Suprapubic skin (tissue), 4 donors: ENCODE data around the gene TMEM151A. TPM values are rescaled to one million over a fixed set of nuclear protein-coding genes. Genes with fewer than 3 reads are reported as not detected.

Experiments
- DNase-seq, 2 donors: peaks; one replicate each; pipeline ENCODE4 v3.0.0-alpha.2; 2019; ENCODE audit warnings: low spot score in 2 of 2
- H3K27ac ChIP-seq: fragments of 200-600 bp; sonication (generic); one replicate; pipeline ENCODE4 v1.5.1; 2019
- H3K27me3 ChIP-seq: fragments of 200-600 bp; sonication (generic); one replicate; pipeline ENCODE4 v1.5.1; 2019
- H3K36me3 ChIP-seq: fragments of 200-600 bp; sonication (generic); one replicate; pipeline ENCODE4 v1.5.1; 2019
- H3K4me1 ChIP-seq: fragments of 200-600 bp; sonication (generic); one replicate; pipeline ENCODE4 v1.5.1; 2019
- H3K4me3 ChIP-seq: fragments of 200-600 bp; sonication (generic); one replicate; pipeline ENCODE4 v1.5.1; 2019; ENCODE audit warnings: mild to moderate bottlenecking
- H3K9me3 ChIP-seq: fragments of 200-600 bp; sonication (generic); one replicate; pipeline ENCODE4 v1.5.1; 2019
- CTCF ChIP-seq, 2 donors: fragments of 200-600 bp in 1 of 2; fragments of 450-650 bp in 1 of 2; sonication (generic) in 1 of 2; IDR thresholded peaks; one replicate each; pipeline ENCODE4 v1.5.1; 2016 to 2019; ENCODE audit warnings: antibody characterized with exemption in 2 of 2, mild to moderate bottlenecking in 1 of 2, moderate library complexity in 1 of 2
- EP300 ChIP-seq: sonication (generic); formaldehyde crosslinking; IDR thresholded peaks from one replicate; pipeline ENCODE4 v1.6.1; 2017; ENCODE audit warnings: antibody characterized with exemption
- POLR2A ChIP-seq, 2 donors: fragments of 450-650 bp; IDR thresholded peaks; one replicate each; pipeline ENCODE4 v1.6.1; 2017; ENCODE audit warnings: antibody characterized with exemption in 2 of 2, mild to moderate bottlenecking in 2 of 2, moderate library complexity in 2 of 2
- POLR2AphosphoS5 ChIP-seq, 3 donors: sonication (generic); formaldehyde crosslinking; IDR thresholded peaks; one replicate each; pipeline ENCODE4 v1.6.1; 2017; ENCODE audit warnings: antibody characterized with exemption in 3 of 3
- WGBS: methylation state at CpG from one replicate; pipeline ENCODE4 v1.1.5; 2018; 5-methylcytosine and 5-hydroxymethylcytosine counted together
- total RNA-seq, 4 donors: library from RNA; depleted of rRNA; stranded (reverse); fragments of >200 nt; gene quantifications; one replicate each; pipeline ENCODE4 v1.1.0, GENCODE V29; 2016

The TMEM151A gene
- total RNA-seq, 4 donors from 2014 or later: not detected

GRCh38 chr11:66259956-66260355 lies 31.7 kb upstream of the TMEM151A start:
- no peak for DNase-seq
- Histone ChIP-seq H3K4me3 (no peak overlapping the region), H3K36me3 (peaks cover 39% of the 10 kb centered on the region), H3K27me3 (no peaks in the 10 kb centered on the region), H3K9me3 (no peaks in the 10 kb centered on the region), H3K4me1 (peaks cover 21% of the 10 kb centered on the region), H3K27ac (no peak overlapping the region)
- TF ChIP-seq CTCF (IDR thresholded peaks at IDR 0.05) (no peak), POLR2AphosphoS5 (IDR thresholded peaks at IDR 0.05) (no peak), POLR2A (IDR thresholded peaks at IDR 0.05) (no peak), EP300 (no peak)
- WGBS: 89% methylated on average over 4 of the region's 4 CpGs

- Histone ChIP-seq H3K27me3 (no peaks in the 10 kb centered on the region), H3K36me3 (peaks cover 45% of the 10 kb centered on the region), H3K27ac (no peak overlapping the region), H3K4me3 (no peak overlapping the region), H3K9me3 (no peaks in the 10 kb centered on the region), H3K4me1 (peaks cover 27% of the 10 kb centered on the region)
- no peak for DNase-seq
- TF ChIP-seq POLR2A (IDR thresholded peaks at IDR 0.05) (no peak), CTCF (IDR thresholded peaks at IDR 0.05) (no peak), POLR2AphosphoS5 (IDR thresholded peaks at IDR 0.05) (no peak), EP300 (no peak)
- whole genome bisulfite sequencing: 91% methylated on average over 13 of the region's 16 CpGs
Measured at GRCh38 chr11:66261578-66261977, 30.1 kb upstream of the TMEM151A start.

GRCh38 chr11:66262191-66262590 lies 29.5 kb upstream of the TMEM151A start:
- Histone ChIP-seq H3K27ac (no peak overlapping the region), H3K4me3 (no peak overlapping the region), H3K4me1 (peaks cover 28% of the 10 kb centered on the region), H3K9me3 (no peaks in the 10 kb centered on the region), H3K36me3 (peaks cover 45% of the 10 kb centered on the region), H3K27me3 (no peaks in the 10 kb centered on the region)
- no peak for TF ChIP-seq POLR2AphosphoS5 (IDR thresholded peaks at IDR 0.05)
- no peak for TF ChIP-seq POLR2A (IDR thresholded peaks at IDR 0.05)
- no peak for TF ChIP-seq EP300
- no peak for TF ChIP-seq CTCF (IDR thresholded peaks at IDR 0.05)
- WGBS: 96% methylated on average over 3 of the region's 5 CpGs
- DNase-seq: no peak

GRCh38 chr11:66262696-66263095 lies 29.0 kb upstream of the TMEM151A start:
- Histone ChIP-seq H3K9me3 (no peaks in the 10 kb centered on the region), H3K4me3 (no peak overlapping the region), H3K27ac (no peak overlapping the region), H3K36me3 (peaks cover 45% of the 10 kb centered on the region), H3K27me3 (no peaks in the 10 kb centered on the region), H3K4me1 (peaks cover 28% of the 10 kb centered on the region)
- DNase-seq: no peak
- TF ChIP-seq EP300: no peak
- no peak for TF ChIP-seq POLR2AphosphoS5 (IDR thresholded peaks at IDR 0.05)
- no peak for TF ChIP-seq CTCF (IDR thresholded peaks at IDR 0.05)
- TF ChIP-seq POLR2A (IDR thresholded peaks at IDR 0.05): no peak
- no CpG with 5 or more reads among the region's 12 CpGs for WGBS

GRCh38 chr11:66263231-66263630 lies 28.5 kb upstream of the TMEM151A start:
- no peaks in the 10 kb centered on the region for H3K9me3 ChIP-seq
- no peaks in the 10 kb centered on the region for H3K27me3 ChIP-seq
- no peak for DNase-seq
- no peak for TF ChIP-seq POLR2AphosphoS5 (IDR thresholded peaks at IDR 0.05)
- TF ChIP-seq POLR2A (IDR thresholded peaks at IDR 0.05): no peak
- no peak for TF ChIP-seq CTCF (IDR thresholded peaks at IDR 0.05)
- TF ChIP-seq EP300: no peak
- H3K36me3 ChIP-seq: peaks cover 45% of the 10 kb centered on the region
- H3K4me3 ChIP-seq: no peak overlapping the region
- H3K4me1 ChIP-seq: peaks cover 30% of the 10 kb centered on the region
- no peak overlapping the region for H3K27ac ChIP-seq
- WGBS: 86% methylated on average over 1 of the region's 4 CpGs
